B cell (primary cell): ENCODE measurements around the gene CATSPER1. TPM values are rescaled to one million over a fixed set of nuclear protein-coding genes. Genes with fewer than 3 reads are reported as not detected.

Source experiments
- ATAC-seq: fragments of 200-7000 bp; cut with Tn5 transposase; one replicate; pipeline ENCODE4 v1.10.0; 2021; ENCODE audit warnings: low read depth, mild to moderate bottlenecking, moderate number of reproducible peaks, moderate library complexity
- CTCF ChIA-PET: fragments of 350-600 bp; sonication (Branson Sonifier 250); formaldehyde crosslinking; loops from one replicate; lab custom pipeline; 2021; ENCODE audit warnings: antibody characterized with exemption, inconsistent platforms; lab: Charles Lee
- POLR2A ChIA-PET: fragments of 350-600 bp; sonication (Branson Sonifier 250); formaldehyde crosslinking; loops from one replicate; lab custom pipeline; 2021; ENCODE audit warnings: antibody characterized with exemption; lab: Charles Lee
- DNase-seq: peaks from one replicate; pipeline ENCODE4 v3.0.0; 2013
- H2AFZ ChIP-seq: 2 replicates; pipeline ENCODE4 v1.6.1; 2012; ENCODE audit warnings: mild to moderate bottlenecking, low read depth, low read length; ENCODE audit not compliant: insufficient read depth, poor library complexity, severe bottlenecking
- H3K27ac ChIP-seq, 2 donors: 1 replicate in 1 of 2; 2 replicates in 1 of 2; pipeline ENCODE4 v1.5.1; 2012 to 2013; ENCODE audit warnings: low read length in 2 of 2, mild to moderate bottlenecking in 2 of 2, moderate library complexity in 1 of 2
- H3K27me3 ChIP-seq, 4 experiments: fragments of 200-600 bp in 1 of 4; sonication (generic) in 1 of 4; replicated peaks in 1 of 4; 1 replicate in 2 of 4; 2 replicates in 2 of 4; pipeline versions ENCODE4 v1.6.1 to v1.7.0; 2013 to 2016; ENCODE audit warnings: low read length in 3 of 4, mild to moderate bottlenecking in 2 of 4, mixed read lengths in 1 of 4, moderate library complexity in 1 of 4; ENCODE audit not compliant: insufficient read depth in 4 of 4, control insufficient read depth in 3 of 4; ENCODE audit errors: control extremely low read depth in 1 of 4
- H3K36me3 ChIP-seq, 2 experiments: replicated peaks in 1 of 2; 1 replicate in 1 of 2; 2 replicates in 1 of 2; pipeline versions ENCODE4 v1.6.1 to v1.7.1; 2013; ENCODE audit warnings: low read length in 1 of 2; ENCODE audit not compliant: insufficient read depth in 2 of 2, control insufficient read depth in 1 of 2; ENCODE audit errors: control extremely low read depth in 1 of 2, extremely low read depth in 1 of 2
- H3K4me1 ChIP-seq, 2 donors: fragments of 200-600 bp in 1 of 2; sonication (generic) in 1 of 2; 1 replicate in 1 of 2; 2 replicates in 1 of 2; pipeline versions ENCODE4 v1.5.1 to v1.6.1; 2013 to 2017; ENCODE audit warnings: low read length in 2 of 2; ENCODE audit not compliant: control insufficient read depth in 2 of 2, insufficient read depth in 2 of 2
- H3K4me2 ChIP-seq: replicated peaks from 2 replicates; pipeline ENCODE3; 2012; ENCODE audit warnings: mild to moderate bottlenecking, low read depth, low read length; ENCODE audit not compliant: poor library complexity, severe bottlenecking
- H3K4me3 ChIP-seq, 5 experiments: fragments of 200-600 bp in 1 of 5; sonication (generic) in 1 of 5; 1 replicate in 3 of 5; 2 replicates in 2 of 5; pipeline versions ENCODE4 v1.5.1 to v1.7.0; 2011 to 2016; ENCODE audit warnings: low read length in 4 of 5, mild to moderate bottlenecking in 4 of 5, low read depth in 2 of 5, control low read depth in 1 of 5, moderate library complexity in 1 of 5; ENCODE audit not compliant: insufficient read depth in 1 of 5; ENCODE audit errors: control extremely low read depth in 1 of 5, extremely low read depth in 1 of 5
- H3K79me2 ChIP-seq: fragments of 200-600 bp; sonication (generic); one replicate; pipeline ENCODE4 v1.6.0; 2016; ENCODE audit warnings: low read length; ENCODE audit not compliant: control insufficient read depth, insufficient read depth
- H3K9ac ChIP-seq: fragments of 200-600 bp; sonication (generic); 2 replicates; pipeline ENCODE4 v1.6.1; 2017; ENCODE audit warnings: mild to moderate bottlenecking, low read length, moderate library complexity
- H3K9me3 ChIP-seq, 3 donors: one replicate each; pipeline versions ENCODE4 v1.6.1 to v1.7.1; 2013; ENCODE audit warnings: low read length in 2 of 3; ENCODE audit not compliant: control insufficient read depth in 2 of 3, insufficient read depth in 1 of 3; ENCODE audit errors: control extremely low read depth in 1 of 3
- H4K20me1 ChIP-seq: 2 replicates; pipeline ENCODE4 v1.6.0; 2012; ENCODE audit warnings: mild to moderate bottlenecking, low read length; ENCODE audit not compliant: insufficient read depth, control insufficient read depth, poor library complexity, severe bottlenecking
- H3K27ac Mint-ChIP-seq: one replicate; pipeline ENCODE4 v1.8.0; 2021; ENCODE audit warnings: mixed read lengths
- H3K27me3 Mint-ChIP-seq: one replicate; pipeline ENCODE4 v1.8.0; 2021; ENCODE audit warnings: mixed read lengths
- H3K4me1 Mint-ChIP-seq: one replicate; pipeline ENCODE4 v1.8.0; 2021; ENCODE audit warnings: mixed read lengths
- H3K4me3 Mint-ChIP-seq: one replicate; pipeline ENCODE4 v1.8.0; 2021; ENCODE audit warnings: mixed read lengths
- H3K9me3 Mint-ChIP-seq: one replicate; pipeline ENCODE4 v1.8.0; 2022; ENCODE audit warnings: mixed read lengths; ENCODE audit not compliant: insufficient read depth
- CTCF ChIP-seq: fragments of 200-600 bp; IDR thresholded peaks from one replicate; pipeline ENCODE4 v1.8.0; 2022; ENCODE audit warnings: antibody characterized with exemption, mild to moderate bottlenecking
- EZH2 ChIP-seq: IDR thresholded peaks from 2 replicates; pipeline ENCODE4 v1.6.1; 2012; ENCODE audit warnings: borderline replicate concordance, low read depth, mild to moderate bottlenecking, moderate library complexity, low read length; ENCODE audit not compliant: insufficient read depth, poor library complexity, severe bottlenecking
- WGBS: methylation state at CpG from one replicate; pipeline ENCODE4 v1.1.5; 2013; ENCODE audit warnings: missing lambda C conversion rate; ENCODE audit not compliant: insufficient coverage; 5-methylcytosine and 5-hydroxymethylcytosine counted together
- intact Hi-C: fragments of 100-400 bp; cut with micrococcal nuclease; formaldehyde crosslinking; loops from one replicate; pipeline ENCODE4 v1.10.0; 2022
- polyA plus RNA-seq: library from polyadenylated mRNA; depleted of rRNA; stranded (reverse); fragments of >200 nt; gene quantifications from 2 replicates; pipeline ENCODE4 v1.2.3, GENCODE V29; 2012
- total RNA-seq, 2 donors: library from RNA; stranded (reverse); fragments of 120-200 nt in 1 of 2; gene quantifications; 1 replicate in 1 of 2; 2 replicates in 1 of 2; pipeline versions ENCODE4 v1.2.3 to v1.2.4, GENCODE V29; 2013 to 2022

Gene CATSPER1
- total and polyA plus RNA-seq, 2 donors (not counting 1 experiment from before 2014, with no cell fraction given), result not detected

GRCh38 chr11:66042227-66042995 lies 16.1 kb upstream of the CATSPER1 start:
- ChIA-PET POLR2A (interaction anchor here (0.5 kb wide), 1 partner anchor 171 kb away, joined by 3 read pairs; no protein-coding TSS in a partner anchor), CTCF (interaction anchor here (1.0 to 1.4 kb wide), 3 partner anchors 20 to 158 kb away, joined by 3 read pairs; no protein-coding TSS in a partner anchor)
- ATAC-seq (no peak), DNase-seq (no peak)
- Histone ChIP-seq H3K4me1 (peaks cover 0 to 7% of the 10 kb centered on the region in 2 donors), H3K9ac (no peak overlapping the region), H3K36me3 (no peaks in the 10 kb centered on the region), H3K79me2 (no peaks in the 10 kb centered on the region), H3K27ac (no peak overlapping the region), H4K20me1 (no peaks in the 10 kb centered on the region), H3K27me3 (peaks cover 0 to 18% (median 0%) of the 10 kb centered on the region in 4 experiments), H3K9me3 (peaks cover 0 to under 1% (median 0%) of the 10 kb centered on the region in 3 donors), H3K4me3 (no peak overlapping the region), H3K4me2 (no peak overlapping the region), H2AFZ (no peak overlapping the region)
- 97% methylated on average over 81 of the region's 81 CpGs for WGBS
- H3K9me3 Mint-ChIP-seq, result no peaks in the 10 kb centered on the region
- H3K27me3 Mint-ChIP-seq, result peaks cover 6% of the 10 kb centered on the region
- H3K27ac Mint-ChIP-seq, result no peak overlapping the region
- peaks cover 9% of the 10 kb centered on the region for H3K4me1 Mint-ChIP-seq
- intact Hi-C loops, result no loop called here
- H3K4me3 Mint-ChIP-seq, result no peak overlapping the region
- TF ChIP-seq EZH2 (no peak), CTCF (no peak)

- 97% methylated on average over 3 of the region's 3 CpGs for WGBS
- no peak overlapping the region for H3K4me3 ChIP-seq
- H3K27ac ChIP-seq, result no peak overlapping the region
- DNase-seq, result no peak
- ChIA-PET POLR2A (no interaction called here), CTCF (no interaction called here)
- H4K20me1 ChIP-seq, result no peaks in the 10 kb centered on the region
- peaks cover 2% of the 10 kb centered on the region for H3K4me1 Mint-ChIP-seq
- no peak overlapping the region for H2AFZ ChIP-seq
- H3K27ac Mint-ChIP-seq, result no peak overlapping the region
- no peak overlapping the region for H3K9ac ChIP-seq
- peaks cover 0 to under 1% of the 10 kb centered on the region in 2 donors for H3K4me1 ChIP-seq
- no peaks in the 10 kb centered on the region for H3K9me3 Mint-ChIP-seq
- no peaks in the 10 kb centered on the region for H3K79me2 ChIP-seq
- ATAC-seq, result no peak
- H3K4me3 Mint-ChIP-seq, result no peak overlapping the region
- intact Hi-C loops, result no loop called here
- H3K27me3 ChIP-seq, result peaks cover 0 to 8% (median 0%) of the 10 kb centered on the region in 4 experiments
- peaks cover 9% of the 10 kb centered on the region for H3K27me3 Mint-ChIP-seq
- peaks cover 0 to 10% (median 0%) of the 10 kb centered on the region in 3 donors for H3K9me3 ChIP-seq
- no peak for TF ChIP-seq EZH2
- no peak for TF ChIP-seq CTCF
- no peak overlapping the region for H3K4me2 ChIP-seq
- H3K36me3 ChIP-seq, result no peaks in the 10 kb centered on the region
Observed at GRCh38 chr11:66039765-66040164, 13.5 kb upstream of the CATSPER1 start.
